ENCODE results near the gene PPA1. TPM values are rescaled to one million over a fixed set of nuclear protein-coding genes. Genes with fewer than 3 reads are reported as not detected.
"Not testable (repeated sequence)": the region's sequence is repeated elsewhere in the genome, so short reads cannot be mapped to it uniquely, and the experiment has no call there.

PPA1 gene
- total and polyA plus RNA-seq, 2 donors (not counting 3 experiments of a cell fraction or from before 2014, with no cell fraction given): 63.5 to 140 TPM

GRCh38 chr10:70258216-70258615 lies 25.0 kb upstream of the PPA1 start:
- Histone ChIP-seq H3K36me3 (ENCODE audit: control insufficient read depth in 2 of 2, extremely low read depth in 1 of 2, insufficient read depth in 2 of 2, low read length in 2 of 2) (no peaks in the 10 kb centered on the region), H3K4me3 (replicated peaks in 1 of 3; ENCODE audit: insufficient read depth in 1 of 3, low read depth in 1 of 3, low read length in 3 of 3) (no peak overlapping the region), H3K9ac (replicated peaks; ENCODE audit: extremely low read depth, insufficient read depth, low read length) (no peak overlapping the region), H3K9me3 (replicated peaks; ENCODE audit: control insufficient read depth, insufficient read depth, low read length) (no peaks in the 10 kb centered on the region), H3K79me2 (ENCODE audit: control insufficient read depth, insufficient read depth, low read length) (no peaks in the 10 kb centered on the region), H3K9me1 (replicated peaks; ENCODE audit: control insufficient read depth, extremely low read depth, insufficient read depth, low read length) (no peaks in the 10 kb centered on the region), H3K4me2 (ENCODE audit: insufficient read depth, low read length) (no peak overlapping the region), H3K27me3 (ENCODE audit: control insufficient read depth in 2 of 2, insufficient read depth in 2 of 2, low read length in 2 of 2) (peaks cover 44 to 65% of the 10 kb centered on the region in 2 experiments), H3K4me1 (ENCODE audit: control insufficient read depth, extremely low read depth, insufficient read depth, low read length) (peaks cover 3% of the 10 kb centered on the region), H2AFZ (ENCODE audit: low read depth, low read length) (no peak overlapping the region), H3K27ac (ENCODE audit: insufficient read depth, low read depth, low read length) (no peak overlapping the region), H4K20me1 (replicated peaks; ENCODE audit: control insufficient read depth, extremely low read depth, insufficient read depth, low read length) (no peaks in the 10 kb centered on the region)
- no peak for FAIRE-seq
- ChIA-PET CTCF (interaction anchor here (1.3 kb wide), 1 partner anchor 9 kb away, joined by 3 read pairs; no protein-coding TSS in a partner anchor), POLR2A (no interaction called here)
- TF ChIP-seq EZH2 (IDR thresholded peaks at IDR 0.05; ENCODE audit: borderline replicate concordance, low read depth, low read length, severe bottlenecking) (no peak), POLR2AphosphoS5 (IDR thresholded peaks at IDR 0.05; ENCODE audit: insufficient read depth, low read depth, low read length) (no peak), FOS (IDR thresholded peaks at IDR 0.05; ENCODE audit: borderline replicate concordance, insufficient read depth, low read length) (no peak), CTCF (IDR thresholded peaks at IDR 0.05; ENCODE audit: extremely low read depth in 1 of 2, insufficient read depth in 1 of 2, low read depth in 1 of 2, low read length in 2 of 2) (no peak), POLR2A (IDR thresholded peaks at IDR 0.05; ENCODE audit: low read depth, low read length) (no peak), JUN (IDR thresholded peaks at IDR 0.05; ENCODE audit: borderline replicate concordance, insufficient read depth, insufficient read length, low read depth) (no peak)
- no peak for DNase-seq (ENCODE audit: low read depth, low spot score)
- no TSS peak for BruUV-seq (replicated peaks)
- intact Hi-C loops (cut with micrococcal nuclease) (no loop called here), dilution Hi-C loops (cut with MboI; ENCODE audit: extremely low pct_ligation_motif_present, low sequenced_read_pairs) (no loop called here)

GRCh38 chr10:70257816-70258215 lies 24.6 kb upstream of the PPA1 start:
- DNase-seq (ENCODE audit: low read depth, low spot score); H3K4me2 ChIP-seq (ENCODE audit: insufficient read depth, low read length); H3K4me1 ChIP-seq (ENCODE audit: control insufficient read depth, extremely low read depth, insufficient read depth, low read length); H3K9me3 ChIP-seq (replicated peaks; ENCODE audit: control insufficient read depth, insufficient read depth, low read length); H3K4me3 ChIP-seq (replicated peaks in 1 of 3; ENCODE audit: insufficient read depth in 1 of 3, low read depth in 1 of 3, low read length in 3 of 3); H4K20me1 ChIP-seq (replicated peaks; ENCODE audit: control insufficient read depth, extremely low read depth, insufficient read depth, low read length); H3K9ac ChIP-seq (replicated peaks; ENCODE audit: extremely low read depth, insufficient read depth, low read length); BruUV-seq (replicated peaks); H3K36me3 ChIP-seq (ENCODE audit: control insufficient read depth in 2 of 2, extremely low read depth in 1 of 2, insufficient read depth in 2 of 2, low read length in 2 of 2); dilution Hi-C loops (cut with MboI; ENCODE audit: extremely low pct_ligation_motif_present, low sequenced_read_pairs); H3K9me1 ChIP-seq (replicated peaks; ENCODE audit: control insufficient read depth, extremely low read depth, insufficient read depth, low read length); H2AFZ ChIP-seq (ENCODE audit: low read depth, low read length); FAIRE-seq; intact Hi-C loops (cut with micrococcal nuclease); H3K79me2 ChIP-seq (ENCODE audit: control insufficient read depth, insufficient read depth, low read length); POLR2A ChIA-PET; H3K27ac ChIP-seq (ENCODE audit: insufficient read depth, low read depth, low read length): not testable (repeated sequence)
- peaks cover 44 to 69% of the 10 kb centered on the region in 2 experiments for H3K27me3 ChIP-seq (ENCODE audit: control insufficient read depth in 2 of 2, insufficient read depth in 2 of 2, low read length in 2 of 2)
- CTCF ChIA-PET: interaction anchor here (1.3 kb wide), 1 partner anchor 10 kb away, joined by 3 read pairs; no protein-coding TSS in a partner anchor
